Testis (tissue), 2 donors: Measurements from ENCODE around the gene FGA.

Experiments used
- POLR2A ChIP-seq: fragments of 450-650 bp; IDR thresholded peaks from one replicate; pipeline ENCODE4 v1.6.1; 2017; ENCODE audit warnings: antibody characterized with exemption, mild to moderate bottlenecking, moderate library complexity
- TF ChIP-seq, protein P1 (sequence below), 3 experiments: fragments of 450-650 bp in 2 of 3; fragments of 200-600 bp in 1 of 3; sonication (generic) in 1 of 3; IDR thresholded peaks; one replicate each; pipeline ENCODE4 v1.5.1; 2016 to 2019; ENCODE audit warnings: antibody characterized with exemption in 3 of 3, mild to moderate bottlenecking in 2 of 3, moderate library complexity in 1 of 3

DNA sequence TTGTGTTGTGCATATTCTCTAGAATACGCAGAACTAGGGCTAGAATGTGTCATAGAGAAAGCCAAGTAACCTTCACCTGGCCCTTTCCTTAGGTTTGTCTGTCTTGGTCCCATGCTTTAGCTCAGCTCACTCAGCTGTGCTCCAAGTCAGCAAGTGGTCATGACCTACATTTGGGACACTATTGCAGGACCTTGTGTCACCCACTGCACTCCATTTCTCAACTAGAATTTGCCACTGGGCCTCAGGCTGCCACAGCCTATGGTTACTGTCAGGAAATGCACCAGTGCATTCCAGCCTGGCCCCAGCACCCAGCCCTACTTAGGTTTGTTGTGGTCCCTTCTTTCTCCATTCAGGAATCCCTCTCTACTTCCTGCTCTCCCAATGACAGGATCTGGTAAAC, 29.6 kb upstream of the FGA start:
- TF ChIP-seq, protein P1, sequence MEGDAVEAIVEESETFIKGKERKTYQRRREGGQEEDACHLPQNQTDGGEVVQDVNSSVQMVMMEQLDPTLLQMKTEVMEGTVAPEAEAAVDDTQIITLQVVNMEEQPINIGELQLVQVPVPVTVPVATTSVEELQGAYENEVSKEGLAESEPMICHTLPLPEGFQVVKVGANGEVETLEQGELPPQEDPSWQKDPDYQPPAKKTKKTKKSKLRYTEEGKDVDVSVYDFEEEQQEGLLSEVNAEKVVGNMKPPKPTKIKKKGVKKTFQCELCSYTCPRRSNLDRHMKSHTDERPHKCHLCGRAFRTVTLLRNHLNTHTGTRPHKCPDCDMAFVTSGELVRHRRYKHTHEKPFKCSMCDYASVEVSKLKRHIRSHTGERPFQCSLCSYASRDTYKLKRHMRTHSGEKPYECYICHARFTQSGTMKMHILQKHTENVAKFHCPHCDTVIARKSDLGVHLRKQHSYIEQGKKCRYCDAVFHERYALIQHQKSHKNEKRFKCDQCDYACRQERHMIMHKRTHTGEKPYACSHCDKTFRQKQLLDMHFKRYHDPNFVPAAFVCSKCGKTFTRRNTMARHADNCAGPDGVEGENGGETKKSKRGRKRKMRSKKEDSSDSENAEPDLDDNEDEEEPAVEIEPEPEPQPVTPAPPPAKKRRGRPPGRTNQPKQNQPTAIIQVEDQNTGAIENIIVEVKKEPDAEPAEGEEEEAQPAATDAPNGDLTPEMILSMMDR (IDR thresholded peaks at IDR 0.05), result no peak
- no peak for TF ChIP-seq POLR2A
